ENCODE measurements around the gene GAD1. TPM values are rescaled to one million over a fixed set of nuclear protein-coding genes. Genes with fewer than 3 reads are reported as not detected.

The GAD1 gene
- polyA plus RNA-seq, 1 of the 3 experiments (the other 2 are of a cell fraction): 0.20 TPM

GRCh38 chr2:170831115-170831514 lies 14.4 kb downstream of the GAD1 start:
- DNase-seq: no peak
- Histone ChIP-seq H3K4me1 (ENCODE audit: control insufficient read depth in 1 of 2, insufficient read depth in 2 of 2, low read depth in 1 of 2, low read length in 1 of 2) (no peaks in the 10 kb centered on the region), H3K27me3 (ENCODE audit: insufficient read depth) (peaks cover 15% of the 10 kb centered on the region; the same call in 1 of the 2 replicates), H3K27ac (ENCODE audit: low read depth in 2 of 2, low read length in 1 of 2) (no peak overlapping the region), H3F3A (replicated peaks; ENCODE audit: insufficient read depth) (no peaks in the 10 kb centered on the region), H3K79me2 (ENCODE audit: insufficient read depth) (no peaks in the 10 kb centered on the region), H3K9me3 (no peaks in the 10 kb centered on the region), H3K4me2 (no peak overlapping the region), H3K4me3 (ENCODE audit: low read depth in 2 of 2, low read length in 1 of 2) (no peak overlapping the region), H2AFZ (ENCODE audit: low read depth) (no peak overlapping the region), H4K20me1 (ENCODE audit: insufficient read depth) (no peaks in the 10 kb centered on the region), H3K9ac (no peak overlapping the region), H3K36me3 (replicated peaks in 1 of 2; ENCODE audit: control insufficient read depth in 1 of 2, insufficient read depth in 2 of 2, low read length in 1 of 2) (no peaks in the 10 kb centered on the region), H3K9me2 (no peaks in the 10 kb centered on the region)
- ChIA-PET POLR2A (no interaction called here), CTCF (interaction anchor here (0.6 to 2.5 kb wide), 5 partner anchors 15 to 449 kb away, joined by 3 to 7 read pairs (median 3); no protein-coding TSS in a partner anchor)
- TF ChIP-seq NFIC (IDR thresholded peaks at IDR 0.05; ENCODE audit: borderline replicate concordance): no peak
- TF ChIP-seq USF2 (IDR thresholded peaks at IDR 0.05; ENCODE audit: borderline replicate concordance, low read depth, low read length): no peak
- no peak for TF ChIP-seq TAF1 (IDR thresholded peaks at IDR 0.05; ENCODE audit: borderline replicate concordance, low read depth, low read length)
- no peak for TF ChIP-seq FOSL2 (IDR thresholded peaks at IDR 0.05; ENCODE audit: borderline replicate concordance, low read depth)
- TF ChIP-seq, protein P1, sequence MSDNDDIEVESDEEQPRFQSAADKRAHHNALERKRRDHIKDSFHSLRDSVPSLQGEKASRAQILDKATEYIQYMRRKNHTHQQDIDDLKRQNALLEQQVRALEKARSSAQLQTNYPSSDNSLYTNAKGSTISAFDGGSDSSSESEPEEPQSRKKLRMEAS (IDR thresholded peaks at IDR 0.05; ENCODE audit: low read depth): no peak
- TF ChIP-seq NRF1 (IDR thresholded peaks at IDR 0.05; ENCODE audit: low read depth, low read length): no peak
- no peak for TF ChIP-seq ELF1 (IDR thresholded peaks at IDR 0.05)
- TF ChIP-seq GABPA (IDR thresholded peaks at IDR 0.05; ENCODE audit: low read depth): no peak
- TF ChIP-seq CHD2 (IDR thresholded peaks at IDR 0.05; ENCODE audit: low read length, partially characterized antibody): no peak
- no peak for TF ChIP-seq RXRA (IDR thresholded peaks at IDR 0.05; ENCODE audit: borderline replicate concordance, low read depth)
- TF ChIP-seq GATA2 (CRISPR knock-in tag; IDR thresholded peaks at IDR 0.05): no peak
- TF ChIP-seq JUND (IDR thresholded peaks at IDR 0.05): no peak
- no peak for TF ChIP-seq RCOR1 (IDR thresholded peaks at IDR 0.05; ENCODE audit: low read length)
- TF ChIP-seq RAD21 (IDR thresholded peaks at IDR 0.05; ENCODE audit: low read length): no peak
- TF ChIP-seq POLR2AphosphoS5 (IDR thresholded peaks at IDR 0.05; ENCODE audit: low read depth, low read length): no peak
- TF ChIP-seq, protein P2, sequence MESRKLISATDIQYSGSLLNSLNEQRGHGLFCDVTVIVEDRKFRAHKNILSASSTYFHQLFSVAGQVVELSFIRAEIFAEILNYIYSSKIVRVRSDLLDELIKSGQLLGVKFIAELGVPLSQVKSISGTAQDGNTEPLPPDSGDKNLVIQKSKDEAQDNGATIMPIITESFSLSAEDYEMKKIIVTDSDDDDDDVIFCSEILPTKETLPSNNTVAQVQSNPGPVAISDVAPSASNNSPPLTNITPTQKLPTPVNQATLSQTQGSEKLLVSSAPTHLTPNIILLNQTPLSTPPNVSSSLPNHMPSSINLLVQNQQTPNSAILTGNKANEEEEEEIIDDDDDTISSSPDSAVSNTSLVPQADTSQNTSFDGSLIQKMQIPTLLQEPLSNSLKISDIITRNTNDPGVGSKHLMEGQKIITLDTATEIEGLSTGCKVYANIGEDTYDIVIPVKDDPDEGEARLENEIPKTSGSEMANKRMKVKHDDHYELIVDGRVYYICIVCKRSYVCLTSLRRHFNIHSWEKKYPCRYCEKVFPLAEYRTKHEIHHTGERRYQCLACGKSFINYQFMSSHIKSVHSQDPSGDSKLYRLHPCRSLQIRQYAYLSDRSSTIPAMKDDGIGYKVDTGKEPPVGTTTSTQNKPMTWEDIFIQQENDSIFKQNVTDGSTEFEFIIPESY (IDR thresholded peaks at IDR 0.05; ENCODE audit: borderline replicate concordance, low read depth): no peak
- TF ChIP-seq FOXM1 (IDR thresholded peaks at IDR 0.05; ENCODE audit: low read depth): no peak
- no peak for TF ChIP-seq RFX5 (IDR thresholded peaks at IDR 0.05; ENCODE audit: low read length)
- TF ChIP-seq TCF12 (IDR thresholded peaks at IDR 0.05): no peak
- 74% methylated on average over 4 of the region's 4 CpGs for WGBS (ENCODE audit: low lambda C conversion rate)

Data from SK-N-SH (cell line).